GM12878 (cell line): ENCODE data around the gene SYT12. TPM values are rescaled to one million over a fixed set of nuclear protein-coding genes. Genes with fewer than 3 reads are reported as not detected.
A peak's percentile ranks its signal among the peaks of the same experiment; 100 is the strongest.

Experiments used
- ATAC-seq: fragments of 200-7000 bp; cut with Tn5 transposase; 3 replicates; pipeline ENCODE4 v1.9.1; 2020; ENCODE audit warnings: mild to moderate bottlenecking, moderate library complexity
- BruUV-seq: library from RNA; stranded (reverse); fragments of 400-500 nt; replicated peaks from 2 replicates; lab custom pipeline; 2021; lab: Mats Ljungman, UMichigan
- CTCF ChIA-PET: fragments of 300-600 bp; sonication (Branson Sonifier 250); formaldehyde crosslinking; extraction: SDS; loops from one replicate; lab custom pipeline; 2021; ENCODE audit warnings: inconsistent platforms; lab: Yijun Ruan, JAX
- POLR2A ChIA-PET: fragments of 350-600 bp; formaldehyde crosslinking; extraction: SDS; loops from one replicate; lab custom pipeline; 2021; ENCODE audit warnings: inconsistent platforms; lab: Charles Lee
- RAD21 ChIA-PET: fragments of 300-600 bp; sonication (Branson Sonifier 250); formaldehyde crosslinking; loops from one replicate; lab custom pipeline; 2023; ENCODE audit warnings: antibody characterized with exemption; ENCODE audit not compliant: unreplicated experiment; lab: Charles Lee
- SMC1A ChIA-PET: fragments of 300-600 bp; sonication (Branson Sonifier 250); formaldehyde crosslinking; loops from one replicate; lab custom pipeline; 2023; ENCODE audit not compliant: unreplicated experiment, uncharacterized antibody; lab: Charles Lee
- DNase-seq: peaks from one replicate; pipeline ENCODE4 v3.0.0-alpha.2; 2011; ENCODE audit warnings: low read depth, low spot score
- FAIRE-seq: peaks from 3 replicates; lab custom pipeline; 2011; peaks lifted over from hg19 to GRCh38; lab: Jason Lieb, UNC
- H2AFZ ChIP-seq: 2 replicates; pipeline ENCODE4 v1.6.0; 2011; ENCODE audit warnings: low read depth, low read length, control low read depth; ENCODE audit not compliant: control insufficient read depth
- H3K27ac ChIP-seq: 2 replicates; pipeline ENCODE4 v1.5.1; 2011; ENCODE audit warnings: control low read depth; ENCODE audit not compliant: control insufficient read depth, insufficient read depth
- H3K27me3 ChIP-seq, 2 experiments: replicated peaks in 1 of 2; 2 replicates each; pipeline versions ENCODE4 v1.6.0 to v1.6.1; 2011; ENCODE audit warnings: low read length in 1 of 2; ENCODE audit not compliant: control insufficient read depth in 2 of 2, insufficient read depth in 2 of 2
- H3K36me3 ChIP-seq, 2 experiments: 2 replicates each; pipeline ENCODE4 v1.5.1; 2011; ENCODE audit warnings: low read length in 1 of 2; ENCODE audit not compliant: control insufficient read depth in 2 of 2, insufficient read depth in 2 of 2
- H3K4me1 ChIP-seq: 2 replicates; pipeline ENCODE4 v1.6.1; 2011; ENCODE audit warnings: mild to moderate bottlenecking, low read length, moderate library complexity, mixed read lengths; ENCODE audit not compliant: control insufficient read depth, insufficient read depth
- H3K4me2 ChIP-seq: 2 replicates; pipeline ENCODE4 v1.6.0; 2011; ENCODE audit warnings: control low read depth; ENCODE audit not compliant: control insufficient read depth, insufficient read depth
- H3K4me3 ChIP-seq: fragments of 200-600 bp; sonication (generic); 2 replicates; pipeline ENCODE4 v1.5.1; 2016
- H3K79me2 ChIP-seq: 2 replicates; pipeline ENCODE4 v1.6.0; 2011; ENCODE audit warnings: low read length; ENCODE audit not compliant: control insufficient read depth, insufficient read depth
- H3K9ac ChIP-seq: 2 replicates; pipeline ENCODE4 v1.8.0; 2011; ENCODE audit warnings: low read length, control low read depth, mixed read lengths; ENCODE audit not compliant: control insufficient read depth, insufficient read depth
- H3K9me3 ChIP-seq: replicated peaks from 3 replicates; pipeline ENCODE4 v1.5.1; 2011; ENCODE audit warnings: mild to moderate bottlenecking, low read length; ENCODE audit not compliant: control insufficient read depth, insufficient read depth
- H4K20me1 ChIP-seq: 2 replicates; pipeline ENCODE4 v1.6.0; 2011; ENCODE audit not compliant: control insufficient read depth, insufficient read depth
- ATF7 ChIP-seq: fragments of 450-650 bp; IDR thresholded peaks from 2 replicates; pipeline ENCODE4 v1.6.1; 2016; ENCODE audit warnings: low read depth, mild to moderate bottlenecking
- BHLHE40 ChIP-seq, 2 experiments: fragments of 450-650 bp in 1 of 2; IDR thresholded peaks; 2 replicates each; pipeline ENCODE4 v1.6.1; 2011 to 2017; ENCODE audit warnings: low read depth in 2 of 2, borderline replicate concordance in 1 of 2, improper control_type of control experiment in 1 of 2, low read length in 1 of 2, mild to moderate bottlenecking in 1 of 2
- EED ChIP-seq: sonication (generic); IDR thresholded peaks from 2 replicates; pipeline ENCODE4 v1.6.1; 2016; ENCODE audit warnings: antibody characterized with exemption, low read depth
- EGR1 ChIP-seq, 2 experiments: IDR thresholded peaks; 1 replicate in 1 of 2; 2 replicates in 1 of 2; pipeline ENCODE4 v1.6.1; 2011 to 2012; ENCODE audit warnings: low read depth in 2 of 2, low read length in 2 of 2, borderline replicate concordance in 1 of 2, mild to moderate bottlenecking in 1 of 2, moderate library complexity in 1 of 2
- IKZF2 ChIP-seq, 2 experiments: fragments of 450-650 bp; IDR thresholded peaks; 2 replicates each; pipeline ENCODE4 v1.6.1; 2017; ENCODE audit warnings: mild to moderate bottlenecking in 2 of 2, moderate library complexity in 2 of 2
- POU2F2 ChIP-seq: IDR thresholded peaks from 3 replicates; pipeline ENCODE4 v1.6.1; 2011; ENCODE audit warnings: low read depth, mild to moderate bottlenecking, low read length, borderline replicate concordance
- RELA ChIP-seq: fragments of 450-650 bp; IDR thresholded peaks from 2 replicates; pipeline ENCODE4 v1.8.0; 2014; ENCODE audit warnings: borderline replicate concordance; ENCODE audit not compliant: partially characterized antibody
- WRNIP1 ChIP-seq: IDR thresholded peaks from 2 replicates; pipeline ENCODE4 v1.6.1; 2011; ENCODE audit warnings: low read depth, low read length, improper control_type of control experiment, borderline replicate concordance
- WGBS: methylation state at CpG from one replicate; pipeline ENCODE4 v1.1.6; 2016; ENCODE audit warnings: low lambda C conversion rate; ENCODE audit not compliant: insufficient replicate concordance, insufficient coverage; ENCODE audit errors: missing lambda C conversion rate; 5-methylcytosine and 5-hydroxymethylcytosine counted together
- in situ Hi-C: fragments of 300-500 bp; cut with MboI; formaldehyde crosslinking; loops from 9 replicates; pipeline ENCODE4 v1.14.3; 2018; ENCODE audit warnings: mixed read lengths
- intact Hi-C: fragments of 100-400 bp; cut with micrococcal nuclease; formaldehyde crosslinking; loops from one replicate; pipeline ENCODE4 v1.14.2; 2022; ENCODE audit not compliant: unreplicated experiment
- polyA plus RNA-seq, 11 experiments: library from polyadenylated mRNA; depleted of rRNA in 4 of 11; unstranded in 6 of 11; stranded (reverse) in 5 of 11; fragments of >200 nt; fragmentation: Nextera tagmentation in 4 of 11; fragmentation: Illumina TruSeq in 1 of 11; extraction: Ambion mirVana in 4 of 11; extraction: Trizol in 1 of 11; gene quantifications; 1 replicate in 1 of 11; 2 replicates in 10 of 11; pipeline versions ENCODE4 v1.2.1 to v1.2.3, GENCODE V29; 2011 to 2016; ENCODE audit warnings: inconsistent platforms in 2 of 11, missing spikeins in 2 of 11, low read depth in 1 of 11
- total RNA-seq, 4 experiments: library from RNA; depleted of rRNA in 3 of 4; stranded (reverse); fragments of >200 nt in 3 of 4; fragmentation: Illumina TruSeq in 1 of 4; extraction: Trizol in 1 of 4; gene quantifications; 2 replicates each; pipeline versions ENCODE4 v1.2.1 to v1.2.3, GENCODE V29; 2013 to 2021
- TF ChIP-seq, protein P1 (sequence below): fragments of 450-650 bp; IDR thresholded peaks from 2 replicates; pipeline ENCODE4 v1.6.1; 2018; ENCODE audit warnings: mild to moderate bottlenecking, low read depth, moderate library complexity; ENCODE audit not compliant: partially characterized antibody

The SYT12 gene
- total and polyA plus RNA-seq, 10 of the 15 experiments (the other 5 are each of a cell fraction or from before 2014, with no cell fraction given), result 0.02 to 2.3 (median 0.84) TPM; not detected in 1

DNA sequence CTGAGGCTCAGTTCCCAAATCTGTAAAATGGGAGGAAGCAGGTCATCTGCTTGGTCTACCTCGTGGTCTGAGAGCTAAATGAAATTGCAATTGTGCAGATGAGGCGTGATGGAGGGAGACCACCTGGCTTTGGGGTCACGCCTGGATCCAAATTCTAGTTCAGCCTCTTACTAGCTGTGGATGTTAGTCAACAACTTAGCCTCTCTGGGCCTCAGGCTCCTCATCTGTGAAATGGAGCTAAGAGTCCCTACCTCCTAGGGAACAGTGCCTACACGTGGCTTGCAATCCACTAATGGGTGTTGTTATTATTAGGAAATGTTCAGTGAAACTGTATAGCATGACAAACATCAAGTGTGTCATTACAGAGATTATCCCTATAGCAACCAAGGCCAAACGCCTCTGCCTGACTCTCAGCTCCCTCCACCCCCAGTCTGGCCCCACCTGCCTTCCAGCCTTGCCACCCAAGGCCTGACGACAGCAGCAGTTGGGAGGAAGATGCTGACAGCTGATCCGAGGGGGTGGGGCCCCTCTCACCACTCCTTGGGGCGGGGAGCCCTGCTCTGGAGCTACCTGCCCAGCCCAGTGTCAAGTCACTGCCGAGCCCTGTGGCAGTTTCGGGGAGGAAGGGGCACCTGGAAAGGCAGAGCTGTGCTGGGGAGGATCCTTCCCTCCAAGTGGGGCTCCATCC, 32.0 kb downstream of the SYT12 start (continued):
- TF ChIP-seq, protein P1, sequence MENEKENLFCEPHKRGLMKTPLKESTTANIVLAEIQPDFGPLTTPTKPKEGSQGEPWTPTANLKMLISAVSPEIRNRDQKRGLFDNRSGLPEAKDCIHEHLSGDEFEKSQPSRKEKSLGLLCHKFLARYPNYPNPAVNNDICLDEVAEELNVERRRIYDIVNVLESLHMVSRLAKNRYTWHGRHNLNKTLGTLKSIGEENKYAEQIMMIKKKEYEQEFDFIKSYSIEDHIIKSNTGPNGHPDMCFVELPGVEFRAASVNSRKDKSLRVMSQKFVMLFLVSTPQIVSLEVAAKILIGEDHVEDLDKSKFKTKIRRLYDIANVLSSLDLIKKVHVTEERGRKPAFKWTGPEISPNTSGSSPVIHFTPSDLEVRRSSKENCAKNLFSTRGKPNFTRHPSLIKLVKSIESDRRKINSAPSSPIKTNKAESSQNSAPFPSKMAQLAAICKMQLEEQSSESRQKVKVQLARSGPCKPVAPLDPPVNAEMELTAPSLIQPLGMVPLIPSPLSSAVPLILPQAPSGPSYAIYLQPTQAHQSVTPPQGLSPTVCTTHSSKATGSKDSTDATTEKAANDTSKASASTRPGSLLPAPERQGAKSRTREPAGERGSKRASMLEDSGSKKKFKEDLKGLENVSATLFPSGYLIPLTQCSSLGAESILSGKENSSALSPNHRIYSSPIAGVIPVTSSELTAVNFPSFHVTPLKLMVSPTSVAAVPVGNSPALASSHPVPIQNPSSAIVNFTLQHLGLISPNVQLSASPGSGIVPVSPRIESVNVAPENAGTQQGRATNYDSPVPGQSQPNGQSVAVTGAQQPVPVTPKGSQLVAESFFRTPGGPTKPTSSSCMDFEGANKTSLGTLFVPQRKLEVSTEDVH, result no peak
- no peak for TF ChIP-seq WRNIP1
- no peak for TF ChIP-seq RELA
- no peak for TF ChIP-seq ATF7
- TF ChIP-seq POU2F2, result no peak
- no peak for TF ChIP-seq EED

DNA sequence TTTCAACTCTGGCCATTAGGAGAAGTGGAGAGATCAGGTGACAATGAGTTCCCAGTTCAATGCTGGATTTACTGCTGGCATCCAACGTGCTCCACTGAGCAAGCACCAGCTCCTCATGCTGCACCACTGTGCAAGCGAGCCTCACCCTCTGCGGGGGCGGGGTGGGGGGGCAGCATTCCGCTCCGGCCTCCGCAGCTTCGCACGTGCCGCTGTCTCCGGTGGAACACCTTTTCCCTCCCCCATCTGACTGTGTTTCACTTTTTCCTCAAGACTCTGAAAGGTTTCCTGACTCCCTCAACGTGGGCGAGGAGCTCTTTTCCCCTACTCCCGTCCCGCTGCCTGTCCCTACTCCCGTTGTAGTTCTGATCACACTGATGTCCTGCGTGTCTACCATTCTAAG, 32.9 kb downstream of the SYT12 start:
- ChIA-PET POLR2A (no interaction called here), CTCF (interaction anchor here (0.6 to 5.9 kb wide), 6 partner anchors 12 to 262 kb away, joined by 3 to 55 read pairs (median 4); no protein-coding TSS in a partner anchor)

More for the DNA sequence above, 32.9 kb downstream of the SYT12 start:
- Histone ChIP-seq H3K9ac (peak overlapping the region; percentile 58; the same call in 1 of the 2 replicates), H3K4me1 (peaks cover 10% of the 10 kb centered on the region), H3K36me3 (no peaks in the 10 kb centered on the region), H3K4me3 (peak overlapping the region; percentile 54; the same call in 1 of the 2 replicates), H3K4me2 (peak overlapping the region; percentile 97), H2AFZ (peak overlapping the region; percentile 61; the same call in 1 of the 2 replicates), H3K9me3 (no peaks in the 10 kb centered on the region), H4K20me1 (no peaks in the 10 kb centered on the region), H3K27ac (no peak overlapping the region), H3K27me3 (no peaks in the 10 kb centered on the region), H3K79me2 (no peaks in the 10 kb centered on the region)
- peak; percentile 4 to 69 for TF ChIP-seq EGR1 (IDR thresholded peaks at IDR 0.05; ENCODE audit: borderline replicate concordance in 1 of 2, low read depth in 2 of 2, low read length in 2 of 2)
- TF ChIP-seq IKZF2 (IDR thresholded peaks at IDR 0.05), result no peak
- TF ChIP-seq BHLHE40 (IDR thresholded peaks at IDR 0.05; ENCODE audit: borderline replicate concordance in 1 of 2, low read depth in 2 of 2, low read length in 1 of 2), result peak; percentile 52 to 78
- RAD21 ChIA-PET, result interaction anchor here (0.5 to 1.3 kb wide), 3 partner anchors 17 to 205 kb away, joined by 3 to 6 read pairs (median 4); no protein-coding TSS in a partner anchor
- SMC1A ChIA-PET, result interaction anchor here (1.7 kb wide), 1 partner anchor 18 kb away, joined by 6 read pairs; no protein-coding TSS in a partner anchor
- BruUV-seq, result no TSS peak
- intact Hi-C loops (no loop called here), in situ Hi-C loops (no loop called here)
- WGBS, result 77% methylated on average over 17 of the region's 17 CpGs
- no peak for DNase-seq
- FAIRE-seq, result no peak
- no peak for ATAC-seq
